ENCODE results near the gene OR2F1. TPM values are rescaled to one million over a fixed set of nuclear protein-coding genes. Genes with fewer than 3 reads are reported as not detected.

Gene OR2F1
- total RNA-seq, 1 donor from 2014 or later, result not detected

DNA sequence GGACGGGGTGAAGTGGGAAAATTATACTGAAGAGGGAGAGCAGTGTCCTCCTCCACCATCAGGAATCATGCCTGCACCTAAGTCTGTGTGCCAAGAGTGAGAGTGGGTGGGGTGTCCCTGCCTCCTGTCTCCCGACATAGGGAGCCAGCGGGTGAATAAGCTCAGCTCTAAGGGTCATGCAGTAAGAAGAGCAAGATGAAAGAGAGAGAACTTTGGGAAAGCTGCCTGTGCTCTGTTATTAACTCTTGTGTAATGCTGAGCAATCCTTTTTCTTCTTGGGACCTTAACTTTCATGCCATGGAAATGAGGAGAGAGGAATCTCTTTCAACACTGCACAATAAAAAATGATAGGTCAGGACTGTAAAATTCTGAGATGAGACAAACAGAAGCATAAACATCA lies 44.8 kb upstream of the OR2F1 start:
- CTCF ChIA-PET, result no interaction called here
- ATAC-seq (ENCODE audit: low read depth) (no peak), DNase-seq (no peak)
- intact Hi-C loops (cut with micrococcal nuclease), result loop anchor here (10.0 kb wide), 1 partner anchor 625 kb away; the partner anchor contains the start of genes CASP2 and TMEM139
- Mint-ChIP-seq H3K4me3 (no peak overlapping the region), H3K4me1 (no peaks in the 10 kb centered on the region), H3K27me3 (peaks cover 11% of the 10 kb centered on the region), H3K36me3 (ENCODE audit: low read depth) (no peaks in the 10 kb centered on the region), H3K9me3 (no peaks in the 10 kb centered on the region), H3K27ac (no peak overlapping the region)
- TF ChIP-seq, protein P1, sequence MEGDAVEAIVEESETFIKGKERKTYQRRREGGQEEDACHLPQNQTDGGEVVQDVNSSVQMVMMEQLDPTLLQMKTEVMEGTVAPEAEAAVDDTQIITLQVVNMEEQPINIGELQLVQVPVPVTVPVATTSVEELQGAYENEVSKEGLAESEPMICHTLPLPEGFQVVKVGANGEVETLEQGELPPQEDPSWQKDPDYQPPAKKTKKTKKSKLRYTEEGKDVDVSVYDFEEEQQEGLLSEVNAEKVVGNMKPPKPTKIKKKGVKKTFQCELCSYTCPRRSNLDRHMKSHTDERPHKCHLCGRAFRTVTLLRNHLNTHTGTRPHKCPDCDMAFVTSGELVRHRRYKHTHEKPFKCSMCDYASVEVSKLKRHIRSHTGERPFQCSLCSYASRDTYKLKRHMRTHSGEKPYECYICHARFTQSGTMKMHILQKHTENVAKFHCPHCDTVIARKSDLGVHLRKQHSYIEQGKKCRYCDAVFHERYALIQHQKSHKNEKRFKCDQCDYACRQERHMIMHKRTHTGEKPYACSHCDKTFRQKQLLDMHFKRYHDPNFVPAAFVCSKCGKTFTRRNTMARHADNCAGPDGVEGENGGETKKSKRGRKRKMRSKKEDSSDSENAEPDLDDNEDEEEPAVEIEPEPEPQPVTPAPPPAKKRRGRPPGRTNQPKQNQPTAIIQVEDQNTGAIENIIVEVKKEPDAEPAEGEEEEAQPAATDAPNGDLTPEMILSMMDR (IDR thresholded peaks at IDR 0.05), result no peak
- POLR2A ChIA-PET, result no interaction called here

- intact Hi-C loops (cut with micrococcal nuclease), result no loop called here
- TF ChIP-seq, protein P1 (IDR thresholded peaks at IDR 0.05), result no peak
- Mint-ChIP-seq H3K9me3 (no peaks in the 10 kb centered on the region), H3K27me3 (peaks cover 17% of the 10 kb centered on the region), H3K4me3 (no peak overlapping the region), H3K36me3 (ENCODE audit: low read depth) (no peaks in the 10 kb centered on the region), H3K27ac (no peak overlapping the region), H3K4me1 (no peaks in the 10 kb centered on the region)
- DNase-seq, result no peak
- no peak for ATAC-seq (ENCODE audit: low read depth)
- ChIA-PET POLR2A (no interaction called here), CTCF (no interaction called here)
Measured at GRCh38 chr7:143910473-143911248, 44.0 kb upstream of the OR2F1 start.

GRCh38 chr7:143913945-143914615 lies 40.6 kb upstream of the OR2F1 start:
- intact Hi-C loops (cut with micrococcal nuclease), result no loop called here
- ATAC-seq (ENCODE audit: low read depth) (no peak), DNase-seq (no peak)
- Mint-ChIP-seq H3K27ac (no peak overlapping the region), H3K9me3 (no peaks in the 10 kb centered on the region), H3K4me1 (no peaks in the 10 kb centered on the region), H3K27me3 (peaks cover 26% of the 10 kb centered on the region), H3K4me3 (no peak overlapping the region), H3K36me3 (ENCODE audit: low read depth) (no peaks in the 10 kb centered on the region)
- TF ChIP-seq, protein P1 (IDR thresholded peaks at IDR 0.05), result no peak
- CTCF ChIA-PET, result no interaction called here
- POLR2A ChIA-PET, result no interaction called here

DNA sequence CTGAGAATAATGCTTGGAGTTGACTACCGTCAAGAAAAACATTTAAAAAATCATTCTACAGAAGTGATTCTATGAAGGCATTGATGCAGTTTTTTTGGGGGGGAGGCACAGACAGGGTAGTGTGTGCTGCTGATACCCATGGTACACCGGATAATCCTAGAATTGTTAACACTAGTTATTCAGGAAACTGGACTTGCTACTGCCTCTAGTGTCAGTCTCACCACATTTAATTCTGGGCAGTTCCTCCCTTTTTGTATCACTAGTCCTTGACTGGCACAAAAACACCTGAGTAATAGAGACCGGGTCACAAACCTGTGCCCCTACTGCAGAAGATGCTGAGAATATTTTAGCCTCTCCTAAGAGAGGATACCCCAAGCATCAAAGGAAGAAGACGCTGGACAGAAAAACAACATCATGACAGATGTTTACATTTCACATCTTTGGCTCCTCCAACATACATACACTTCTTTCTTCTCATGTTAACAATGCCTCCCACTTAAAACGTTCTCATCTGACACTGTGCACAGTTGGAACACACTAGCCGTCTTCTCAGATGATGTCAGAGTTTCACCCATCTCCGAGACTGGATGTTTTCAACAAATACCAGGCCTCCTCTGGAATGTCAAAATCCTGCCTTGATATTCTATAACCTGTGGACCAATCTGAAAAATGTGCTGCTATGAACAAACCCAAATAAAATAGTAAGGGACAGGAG lies 39.5 kb upstream of the OR2F1 start:
- H3K27ac Mint-ChIP-seq, result no peak overlapping the region
- H3K27me3 Mint-ChIP-seq, result peaks cover 30% of the 10 kb centered on the region
- CTCF ChIA-PET, result no interaction called here
- ATAC-seq (ENCODE audit: low read depth) (no peak), DNase-seq (no peak)
- no peaks in the 10 kb centered on the region for H3K9me3 Mint-ChIP-seq
- H3K4me3 Mint-ChIP-seq, result no peak overlapping the region
- POLR2A ChIA-PET, result no interaction called here
- no peaks in the 10 kb centered on the region for H3K4me1 Mint-ChIP-seq
- H3K36me3 Mint-ChIP-seq (ENCODE audit: low read depth), result no peaks in the 10 kb centered on the region
- TF ChIP-seq, protein P1 (IDR thresholded peaks at IDR 0.05), result no peak
- intact Hi-C loops (cut with micrococcal nuclease), result no loop called here

GRCh38 chr7:143924851-143925250 lies 29.8 kb upstream of the OR2F1 start:
- POLR2A ChIA-PET, result no interaction called here
- TF ChIP-seq, protein P1 (IDR thresholded peaks at IDR 0.05), result no peak
- Mint-ChIP-seq H3K27me3 (peaks cover 25% of the 10 kb centered on the region), H3K9me3 (no peaks in the 10 kb centered on the region), H3K36me3 (ENCODE audit: low read depth) (no peaks in the 10 kb centered on the region), H3K4me3 (no peak overlapping the region), H3K4me1 (no peaks in the 10 kb centered on the region), H3K27ac (no peak overlapping the region)
- DNase-seq (no peak), ATAC-seq (ENCODE audit: low read depth) (no peak)
- CTCF ChIA-PET, result no interaction called here
- intact Hi-C loops (cut with micrococcal nuclease), result no loop called here

Data from activated B cell treated with CpG ODN at 0.5 μM for 24 hours (primary cell).